ENCODE measurements around the gene SNX32.
"Not testable (repeated sequence)": the region's sequence is repeated elsewhere in the genome, so short reads cannot be mapped to it uniquely, and the experiment has no call there.

SNX32 gene

GRCh38 chr11:65891219-65892136 is 57.7 kb downstream of the SNX32 start:
- DNase-seq (ENCODE audit: low read depth, low spot score) = no peak

DNA sequence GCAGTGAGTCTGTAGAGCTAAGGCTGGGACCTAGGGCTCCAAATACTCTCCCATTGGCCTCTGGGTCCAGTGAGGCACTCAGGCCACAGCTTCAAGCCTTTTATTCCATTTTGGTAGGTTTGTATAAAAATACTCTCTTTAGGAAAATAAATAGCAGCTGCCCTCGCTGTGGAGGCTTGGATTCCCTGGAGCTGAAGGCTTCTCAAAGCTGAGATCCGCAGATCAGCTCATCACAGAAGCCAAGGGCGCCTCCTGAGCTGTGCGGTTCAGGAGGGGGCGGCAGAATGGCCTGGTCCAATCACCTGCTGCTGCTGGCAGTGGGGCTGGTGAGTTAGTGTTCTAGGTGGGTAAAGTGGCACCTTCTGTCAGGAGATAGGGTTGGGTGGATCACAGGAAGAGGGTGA is 58.4 kb downstream of the SNX32 start:
- not testable (repeated sequence) for H3K4me3 ChIP-seq (ENCODE audit: low read length); DNase-seq (ENCODE audit: low read depth, low spot score)

More at GRCh38 chr11:65891219-65892136, 57.7 kb downstream of the SNX32 start:
- peak overlapping the region; percentile 67 for H3K4me3 ChIP-seq (ENCODE audit: low read length)

- DNase-seq (ENCODE audit: low read depth, low spot score) = no peak
- no peak overlapping the region for H3K4me3 ChIP-seq (ENCODE audit: low read length)
These were observed 59.0 kb downstream of the SNX32 start for GRCh38 chr11:65892661-65893317.

DNA sequence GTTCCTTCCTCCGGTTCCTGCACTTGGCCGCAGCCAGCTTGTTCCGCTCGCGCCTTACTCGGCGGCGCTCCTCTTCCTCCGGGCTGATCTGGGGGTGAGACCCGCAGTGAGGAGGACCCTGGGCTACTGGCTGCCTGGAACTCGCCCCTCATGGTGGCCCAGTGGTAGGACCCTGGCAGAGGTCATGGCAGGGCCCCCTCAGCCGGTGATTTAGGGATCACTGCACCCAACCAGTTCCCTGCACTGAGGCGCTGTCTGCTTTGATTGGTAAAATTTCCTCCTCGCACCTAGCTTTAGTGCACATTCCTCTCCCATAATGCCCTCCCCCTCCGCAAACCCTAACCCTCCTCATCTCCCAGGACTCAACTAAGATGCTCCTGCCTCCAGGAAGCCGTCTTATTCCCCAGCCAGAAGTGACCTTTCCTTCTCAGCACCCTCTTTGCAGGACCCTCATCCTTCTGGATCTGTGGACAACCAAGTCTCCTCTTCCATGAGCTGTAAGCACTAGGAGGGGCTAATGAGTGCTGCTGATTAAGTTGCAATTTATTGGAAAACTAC is 60.4 kb downstream of the SNX32 start:
- no peak overlapping the region for H3K4me3 ChIP-seq (ENCODE audit: low read length)
- no peak for DNase-seq (ENCODE audit: low read depth, low spot score)

DNA sequence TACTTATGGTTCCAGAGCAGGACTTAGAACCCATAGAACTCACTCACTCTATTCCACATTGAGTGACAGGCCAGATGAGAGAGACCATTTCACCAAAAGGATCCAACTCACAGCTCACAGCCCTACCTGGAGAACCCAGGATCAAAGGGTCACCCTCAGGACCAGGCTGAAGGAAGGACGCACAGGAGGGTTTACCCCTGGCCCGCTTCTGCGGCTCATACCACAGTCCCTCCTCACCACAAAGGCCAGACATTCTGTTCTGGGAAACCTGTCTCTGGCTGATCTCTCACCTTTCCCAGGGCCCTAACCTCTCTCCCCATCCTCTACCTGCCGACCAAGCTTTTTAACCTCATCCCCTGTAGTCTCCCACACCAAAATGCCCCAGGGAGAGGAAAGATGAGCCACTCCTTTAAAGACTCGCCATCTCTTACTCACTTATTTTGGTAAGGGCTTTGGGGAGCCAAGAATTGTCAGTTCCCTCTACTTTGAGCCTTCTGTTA is 61.8 kb downstream of the SNX32 start:
- DNase-seq (ENCODE audit: low read depth, low spot score) = no peak
- no peak overlapping the region for H3K4me3 ChIP-seq (ENCODE audit: low read length)

DNA sequence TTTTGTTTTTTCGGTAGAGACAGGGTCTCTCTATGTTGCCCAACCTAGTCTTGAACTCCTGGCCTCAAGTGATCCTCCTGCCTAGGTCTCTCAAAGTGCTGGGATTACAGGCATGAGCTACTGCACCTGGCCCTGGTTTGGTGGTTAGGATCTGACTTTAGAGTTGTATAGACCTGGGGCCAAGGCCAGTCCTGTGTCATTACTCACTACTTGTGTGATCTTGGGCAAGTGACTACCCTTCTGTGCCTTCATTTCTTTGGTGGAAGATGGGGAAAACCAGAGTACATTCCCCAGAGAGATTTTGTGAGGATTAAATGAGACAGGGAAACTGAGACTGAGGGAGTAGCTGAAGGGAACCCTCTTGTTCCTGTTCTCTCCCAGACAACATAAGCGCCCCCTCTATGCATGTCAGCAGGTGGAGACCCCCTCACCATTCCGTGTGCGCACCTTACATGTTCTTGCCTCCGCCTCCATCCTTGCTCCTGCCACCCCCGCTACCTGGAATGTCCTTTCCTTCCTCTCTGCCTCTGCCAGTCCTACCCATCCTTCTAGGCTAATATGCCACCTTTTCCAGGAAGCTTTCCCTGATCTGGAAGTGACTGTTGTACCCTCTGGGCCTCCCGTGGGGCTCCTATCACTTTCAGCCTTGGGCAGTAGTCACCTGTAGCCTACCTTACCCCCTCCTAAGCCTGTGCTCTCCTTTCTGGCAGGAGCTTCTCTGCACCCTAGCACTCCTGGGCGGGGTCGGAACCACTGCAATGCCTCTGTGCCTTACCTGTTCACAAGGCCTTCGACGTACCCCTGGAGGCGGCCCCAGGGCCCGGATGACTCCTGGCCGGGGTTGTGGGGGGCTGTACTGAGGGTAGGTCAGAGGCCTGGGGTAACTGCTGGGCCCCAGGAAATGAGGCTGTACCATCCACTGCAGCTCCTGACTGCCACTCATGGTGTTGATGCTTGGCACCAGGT is 62.6 kb downstream of the SNX32 start:
- DNase-seq (ENCODE audit: low read depth, low spot score) = no peak
- no peak overlapping the region for H3K4me3 ChIP-seq (ENCODE audit: low read length)

- DNase-seq (ENCODE audit: low read depth, low spot score) = no peak
- no peak overlapping the region for H3K4me3 ChIP-seq (ENCODE audit: low read length)
These were observed 63.3 kb downstream of the SNX32 start for GRCh38 chr11:65897020-65897471.

DNA sequence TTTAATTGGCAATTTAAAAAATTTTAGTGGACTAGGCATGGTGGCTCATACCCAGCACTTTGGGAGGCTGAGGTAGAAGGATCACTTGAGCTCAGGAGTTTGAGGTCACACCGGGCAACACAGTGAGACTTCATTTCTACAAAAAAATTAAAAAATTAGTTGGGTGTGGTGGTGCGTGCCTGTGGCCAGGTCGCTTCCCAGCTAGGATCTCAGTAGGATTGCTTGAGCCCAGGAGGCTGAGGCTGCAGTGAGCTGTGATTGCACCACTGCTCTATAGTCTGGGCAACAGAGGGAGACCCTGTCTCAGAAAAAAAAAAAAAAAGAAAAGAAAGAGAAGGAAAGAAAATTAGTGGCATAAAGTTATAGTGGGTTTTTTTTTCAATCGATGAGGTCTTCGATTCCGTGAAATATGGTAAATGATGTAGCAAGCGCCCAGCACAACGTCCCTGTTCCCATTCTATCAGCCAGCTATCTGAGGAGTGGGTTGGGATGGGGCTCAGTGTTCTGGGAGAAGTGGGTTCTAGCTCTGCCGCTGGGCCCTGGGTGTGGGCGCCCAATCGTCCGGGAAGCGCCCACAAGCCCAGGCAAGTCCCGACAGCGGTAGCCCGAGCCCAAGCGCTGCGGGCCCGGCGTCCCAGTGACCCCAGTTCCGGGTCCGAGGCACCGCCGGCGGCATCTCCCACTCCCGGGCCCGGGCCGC is 65.0 kb downstream of the SNX32 start:
- no peak overlapping the region for H3K4me3 ChIP-seq (ENCODE audit: low read length)
- no peak for DNase-seq (ENCODE audit: low read depth, low spot score)

DNA sequence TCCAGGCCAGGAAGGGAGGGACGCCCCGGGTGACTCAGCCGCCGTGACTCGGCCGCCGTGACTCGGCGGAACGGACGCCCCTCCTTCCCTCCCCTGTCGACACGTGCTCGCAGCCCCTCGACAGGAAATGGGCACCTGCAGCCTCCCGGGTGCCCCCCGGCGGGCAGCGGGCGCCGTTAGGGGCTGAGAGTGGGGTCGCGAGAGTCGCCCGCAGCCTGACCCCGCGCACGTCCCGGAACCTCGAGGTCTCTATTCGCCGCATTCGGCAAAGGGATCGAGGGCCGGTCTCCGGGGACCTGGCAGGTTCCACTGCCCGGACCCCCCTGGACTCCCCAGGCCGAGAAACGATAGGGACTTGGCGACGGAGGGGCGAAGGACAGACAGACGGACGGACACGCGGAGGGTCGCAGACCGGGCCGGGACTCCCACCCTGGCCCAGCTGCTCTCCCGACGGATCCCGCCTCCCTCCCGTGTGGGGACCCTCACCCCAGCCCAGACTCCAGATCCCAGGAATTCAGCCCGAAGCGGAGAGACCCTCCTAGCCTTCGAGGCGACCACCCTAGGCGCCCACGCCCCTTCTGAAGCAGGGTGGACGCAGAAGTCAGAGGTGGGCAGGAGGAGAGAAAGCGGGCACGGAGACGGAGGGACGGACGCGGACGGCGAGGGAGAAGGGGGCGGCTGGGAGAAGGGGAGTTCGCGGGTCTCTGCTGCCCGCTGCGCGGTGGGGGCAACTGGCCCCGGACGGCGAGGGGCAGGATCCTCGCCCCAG is 65.8 kb downstream of the SNX32 start:
- no peak for DNase-seq (ENCODE audit: low read depth, low spot score)
- H3K4me3 ChIP-seq (ENCODE audit: low read length) = no peak overlapping the region; the same call in 1 of the 2 replicates

DNA sequence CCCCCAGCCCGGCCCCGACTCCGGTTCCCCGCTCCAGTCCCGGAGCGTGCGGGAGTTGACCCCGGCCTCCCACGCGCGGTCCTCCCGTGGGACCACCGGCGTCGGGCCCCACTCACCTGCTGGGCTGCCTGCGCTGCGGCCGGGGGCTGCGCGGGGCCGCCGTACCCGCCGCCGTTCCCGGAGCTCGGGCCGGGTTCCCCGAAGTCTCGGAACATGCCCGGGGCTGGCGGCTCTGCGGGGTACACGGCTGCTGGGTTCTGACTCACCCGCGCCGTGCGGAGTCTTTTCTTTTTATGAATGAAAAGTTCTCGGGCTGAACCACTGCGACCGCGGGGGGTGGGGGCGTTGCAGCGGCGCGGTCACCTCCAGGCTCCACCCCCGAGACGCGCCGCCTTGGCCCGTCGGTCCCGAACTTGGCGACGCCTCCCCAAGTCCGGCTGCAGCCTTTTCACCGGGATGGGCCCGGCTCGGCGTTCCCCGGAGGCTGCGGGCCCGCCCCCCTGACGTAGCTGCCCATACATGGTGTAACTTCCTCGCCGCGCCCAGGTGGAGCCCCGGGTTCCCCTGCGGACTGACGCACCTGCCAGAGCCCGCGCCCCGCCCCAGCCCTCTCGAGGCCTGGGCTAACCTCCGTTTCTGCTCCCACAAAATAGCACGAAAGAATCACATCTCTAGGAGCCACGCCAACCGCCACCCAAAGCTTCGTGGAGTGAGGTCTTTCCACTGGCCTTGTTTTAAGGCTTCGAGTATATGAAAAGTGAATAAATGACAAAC is 66.5 kb downstream of the SNX32 start, which contains the start of gene FOSL1:
Gene FOSL1 (minus strand): TSS at position 264 of the 774 bp plus-strand sequence. CDS start 49 bp downstream, at position 215.
- peak within 1 kb of the TSS; percentile 45 for H3K4me3 ChIP-seq (ENCODE audit: low read length)
- no peak for DNase-seq (ENCODE audit: low read depth, low spot score)

GRCh38 chr11:65900899-65901180 is 67.1 kb downstream of the SNX32 start:
- no peak for DNase-seq (ENCODE audit: low read depth, low spot score)
- H3K4me3 ChIP-seq (ENCODE audit: low read length) = no peak overlapping the region

DNA sequence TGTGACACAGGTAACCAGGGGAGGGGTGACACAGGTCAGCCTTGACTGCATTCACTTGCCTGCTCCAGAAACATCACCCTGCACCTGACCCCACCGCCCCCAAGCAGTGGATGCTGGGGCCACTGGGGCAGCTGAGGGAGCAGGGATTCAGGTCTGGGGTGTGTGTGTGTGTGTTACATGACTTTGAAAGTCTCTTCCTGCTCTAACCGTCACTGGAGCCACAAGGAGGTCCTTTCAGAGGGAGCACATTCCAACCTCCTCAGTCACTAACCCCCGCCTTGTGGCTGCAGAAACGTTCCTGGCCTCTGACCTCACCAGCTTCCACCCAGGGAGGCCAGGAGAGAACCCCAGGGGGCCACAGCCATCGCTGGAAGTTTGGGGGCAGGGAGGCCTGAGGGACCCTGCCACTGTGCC is 69.3 kb downstream of the SNX32 start:
- no peak overlapping the region for H3K4me3 ChIP-seq (ENCODE audit: low read length)
- DNase-seq (ENCODE audit: low read depth, low spot score) = no peak

All from Jurkat, Clone E6-1 (cell line).